Adrenal gland (tissue), 12 donors: ENCODE data around the gene ARL3. TPM values are rescaled to one million over a fixed set of nuclear protein-coding genes. Genes with fewer than 3 reads are reported as not detected.
"Not testable (repeated sequence)": the region's sequence is repeated elsewhere in the genome, so short reads cannot be mapped to it uniquely, and the experiment has no call there.

Source experiments
- DNase-seq, 7 donors: peaks; one replicate each; pipeline ENCODE4 v3.0.0-alpha.2; 2019 to 2020
- H3K27ac ChIP-seq, 5 donors: fragments of 200-600 bp; sonication (generic) in 4 of 5; 1 replicate in 3 of 5; 2 replicates in 2 of 5; pipeline versions ENCODE4 v1.5.1 to v1.8.0; 2016 to 2020; ENCODE audit warnings: mild to moderate bottlenecking in 1 of 5
- H3K27me3 ChIP-seq: fragments of 200-600 bp; 2 replicates; pipeline ENCODE4 v1.8.0; 2021
- H3K36me3 ChIP-seq, 2 donors: fragments of 200-600 bp; replicated peaks in 1 of 2; 1 replicate in 1 of 2; 2 replicates in 1 of 2; pipeline versions ENCODE4 v1.5.1 to v1.8.0; 2018 to 2022
- H3K4me1 ChIP-seq, 2 donors: fragments of 200-600 bp; replicated peaks in 1 of 2; 1 replicate in 1 of 2; 2 replicates in 1 of 2; pipeline versions ENCODE4 v1.5.1 to v1.8.0; 2018 to 2021
- H3K4me3 ChIP-seq, 4 donors: fragments of 200-600 bp; sonication (generic) in 3 of 4; one replicate each; pipeline ENCODE4 v1.5.1; 2016 to 2018
- H3K9me3 ChIP-seq, 3 donors: fragments of 200-600 bp; sonication (generic) in 1 of 3; replicated peaks in 1 of 3; 1 replicate in 2 of 3; 2 replicates in 1 of 3; pipeline versions ENCODE4 v1.5.1 to v1.8.0; 2016 to 2021
- CTCF ChIP-seq, 6 experiments: fragments of 450-650 bp in 4 of 6; fragments of 200-600 bp in 2 of 6; sonication (generic) in 1 of 6; IDR thresholded peaks; 1 replicate in 5 of 6; 2 replicates in 1 of 6; pipeline versions ENCODE4 v1.5.1 to v1.8.0; 2016 to 2021; ENCODE audit warnings: antibody characterized with exemption in 6 of 6, mild to moderate bottlenecking in 2 of 6, moderate library complexity in 1 of 6
- POLR2A ChIP-seq, 2 donors: fragments of 450-650 bp; IDR thresholded peaks; one replicate each; pipeline ENCODE4 v1.6.1; 2017; ENCODE audit warnings: antibody characterized with exemption in 2 of 2, mild to moderate bottlenecking in 2 of 2, moderate library complexity in 1 of 2
- WGBS, 4 donors: extraction: QIAGEN DNeasy Blood & Tissue Kit in 2 of 4; methylation state at CpG; one replicate each; pipeline versions ENCODE4 v1.1.5 to v1.1.7; 2013 to 2017; 5-methylcytosine and 5-hydroxymethylcytosine counted together
- intact Hi-C, 2 donors: fragments of 100-400 bp; cut with DNase I; formaldehyde crosslinking; loops; one replicate each; pipeline versions ENCODE4 v1.14.1 to v1.15.0; 2022 to 2023
- polyA plus RNA-seq, 3 donors: library from polyadenylated mRNA; stranded (reverse); fragments of 200-250 nt in 2 of 3; fragments of 350-450 nt in 1 of 3; fragmentation: Illumina TruSeq in 1 of 3; extraction: RNeasy Lipid Tissue Mini Kit (QIAGEN cat#74804) in 1 of 3; gene quantifications; one replicate each; pipeline ENCODE4 v1.2.3, GENCODE V29; 2013 to 2014
- total RNA-seq, 9 donors: library from RNA; depleted of rRNA in 4 of 9; stranded (reverse); fragments of >200 nt in 4 of 9; fragments of 120-200 nt in 1 of 9; fragmentation: NEBNext Ultra II Directional in 1 of 9; extraction: Animal tissue kit (Norgen Biotek cat#: 25700) in 1 of 9; gene quantifications; one replicate each; pipeline versions ENCODE4 v1.1.0 to v1.2.4, GENCODE V29; 2013 to 2023
- donor health status: healthy with polysubstance abuse.
- donor health status: Bipolar disorder and iron deficiency.
- donor health status: DM: yes; HTN: yes; CAD: no.
- donor health status: DM: no; HTN: no; CAD: no.
- donor health status: DM: no; HTN: no; CAD: no.
- donor health status: DM: yes; HTN: yes; CAD: no.

The ARL3 gene
- total and polyA plus RNA-seq, 12 donors = 4.8 to 20.5 (median 8.8) TPM

GRCh38 chr10:102745157-102745556, 31.0 kb upstream of the ARL3 start:
- intact Hi-C loops = no loop called here
- 37 to 49% (median 40%) methylated on average over 4 of the region's 4 CpGs for WGBS, 4 donors
- H3K27ac ChIP-seq = peak overlapping the region in 4 of 5 donors; percentile 76 to 96 (median 87)

GRCh38 chr10:102744374-102745051, 30.3 kb upstream of the ARL3 start:
- no peaks in the 10 kb centered on the region for H3K36me3 ChIP-seq
- intact Hi-C loops = no loop called here
- WGBS, 4 donors = 4 to 7% (median 5%) methylated on average over 6 to 9 of the region's 9 CpGs
- no peaks in the 10 kb centered on the region for H3K9me3 ChIP-seq
- H3K4me3 ChIP-seq = peak overlapping the region; percentile 36 to 96 (median 87)
- H3K4me1 ChIP-seq = peaks cover 0 to 29% of the 10 kb centered on the region in 2 donors
- H3K27me3 ChIP-seq = no peaks in the 10 kb centered on the region
- TF ChIP-seq POLR2A (IDR thresholded peaks at IDR 0.05) (peak in 1 of 2 donors; percentile 35), CTCF (IDR thresholded peaks at IDR 0.05) (no peak)
- peak; percentile 41 to 72 (median 59) for DNase-seq
- H3K27ac ChIP-seq = peak overlapping the region; percentile 27 to 96 (median 84)

More at GRCh38 chr10:102745157-102745556, 31.0 kb upstream of the ARL3 start:
- no peak for DNase-seq
- no peaks in the 10 kb centered on the region for H3K27me3 ChIP-seq
- H3K4me3 ChIP-seq = peak overlapping the region in 2 of 4 donors; percentile 91 to 96
- H3K4me1 ChIP-seq = peaks cover 0 to 29% of the 10 kb centered on the region in 2 donors
- H3K9me3 ChIP-seq = no peaks in the 10 kb centered on the region
- TF ChIP-seq CTCF (IDR thresholded peaks at IDR 0.05) = no peak
- TF ChIP-seq POLR2A (IDR thresholded peaks at IDR 0.05) = no peak
- no peaks in the 10 kb centered on the region for H3K36me3 ChIP-seq

DNA sequence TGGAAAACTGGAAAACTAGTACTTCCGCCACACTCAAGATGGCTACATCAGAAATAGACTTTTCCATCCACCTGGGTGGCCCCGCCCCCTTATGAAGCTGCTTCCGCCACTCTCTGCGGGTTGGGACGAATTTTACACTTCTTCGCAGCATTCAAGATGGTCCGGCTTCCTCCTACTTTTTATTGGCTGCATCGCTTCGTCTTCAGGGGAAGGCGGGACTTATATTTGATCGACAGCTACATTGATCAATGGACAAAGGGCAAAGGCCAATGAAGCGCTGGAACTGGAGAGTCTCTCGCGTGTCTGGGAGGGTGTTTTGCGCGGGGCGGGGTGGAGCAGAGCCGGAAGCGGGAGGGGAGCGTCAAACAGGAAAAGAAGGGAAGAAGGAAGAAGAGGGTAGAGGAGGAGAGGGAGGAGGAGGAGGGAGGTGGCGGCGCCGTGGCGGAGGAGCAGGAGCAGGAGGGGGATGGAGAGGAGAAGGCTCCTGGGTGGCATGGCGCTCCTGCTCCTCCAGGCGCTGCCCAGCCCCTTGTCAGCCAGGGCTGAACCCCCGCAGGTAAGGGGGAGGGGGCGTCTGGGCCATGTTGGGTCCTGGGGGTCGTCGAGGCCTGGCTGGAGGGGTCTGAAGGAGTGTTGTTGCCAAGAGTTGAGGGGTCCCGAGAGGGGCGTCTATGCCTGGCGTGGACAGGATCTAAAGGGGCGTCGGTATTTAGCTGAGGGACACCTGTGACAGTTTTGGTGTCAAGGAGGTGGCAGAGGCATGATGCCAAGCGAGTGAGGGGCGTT, 29.6 kb upstream of the ARL3 start, which contains the start of gene WBP1L:
Gene WBP1L (plus strand): TSS at position 361 of the 786 bp plus-strand sequence. CDS start 106 bp downstream, at position 467.
- Histone ChIP-seq H3K9me3 (no peaks in the 10 kb centered on the region), H3K27ac (peak within 1 kb of the TSS; percentile 27 to 96 (median 84)), H3K4me1 (peaks cover 0 to 32% of the 10 kb centered on the region in 2 donors), H3K36me3 (no peaks in the 10 kb centered on the region), H3K27me3 (no peaks in the 10 kb centered on the region), H3K4me3 (peak within 1 kb of the TSS; percentile 36 to 96 (median 87))
- DNase-seq = peak; percentile 96 to 99 (median 99)
- TF ChIP-seq CTCF (IDR thresholded peaks at IDR 0.05) (peak in 1 of 6 experiments; percentile 26), POLR2A (IDR thresholded peaks at IDR 0.05) (peak; percentile 67 to 91)
- 0 to 1% (median 0%) methylated on average over 31 to 37 of the region's 37 CpGs for WGBS, 4 donors
- intact Hi-C loops = no loop called here

DNA sequence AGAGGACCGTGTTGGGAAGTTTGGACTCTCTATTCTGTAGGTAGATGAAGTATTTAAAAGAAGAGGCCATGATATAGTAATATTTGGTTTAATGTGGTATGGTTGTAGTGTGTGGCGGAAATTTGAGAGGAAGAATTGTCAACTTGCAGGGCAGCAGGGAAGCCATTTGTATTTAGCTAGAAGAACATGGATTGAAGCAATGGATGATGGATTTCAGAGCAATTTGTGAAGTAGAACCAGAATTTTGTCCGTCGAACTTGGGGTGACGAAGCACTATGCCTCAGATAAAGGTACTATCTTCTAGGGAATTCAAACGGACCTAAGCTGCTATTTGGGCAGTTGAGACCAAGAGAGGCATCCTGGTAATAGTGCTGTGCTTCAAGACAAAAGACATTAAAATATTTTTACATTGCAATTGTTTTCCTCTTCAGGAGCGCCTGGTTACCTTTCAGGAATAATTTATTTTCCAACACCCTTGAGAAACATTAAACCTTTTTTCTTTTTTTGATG, 28.9 kb upstream of the ARL3 start:
- WGBS, 4 donors = 29 to 34% (median 32%) methylated on average over 7 of the region's 7 CpGs
- Histone ChIP-seq H3K4me1 (peaks cover 0 to 32% of the 10 kb centered on the region in 2 donors), H3K36me3 (no peaks in the 10 kb centered on the region), H3K27ac (peak overlapping the region in 1 of 5 donors; percentile 19), H3K4me3 (peak overlapping the region in 1 of 4 donors; percentile 47), H3K9me3 (no peaks in the 10 kb centered on the region), H3K27me3 (no peaks in the 10 kb centered on the region)
- TF ChIP-seq POLR2A (IDR thresholded peaks at IDR 0.05) (no peak), CTCF (IDR thresholded peaks at IDR 0.05) (no peak)
- DNase-seq = no peak
- intact Hi-C loops = no loop called here

- peaks cover 0 to 29% of the 10 kb centered on the region in 2 donors for H3K4me1 ChIP-seq
- H3K4me3 ChIP-seq, intact Hi-C loops, H3K36me3 ChIP-seq, H3K27me3 ChIP-seq, H3K9me3 ChIP-seq, H3K27ac ChIP-seq, DNase-seq: not testable (repeated sequence)
- 77 to 94% (median 90%) methylated on average over 5 of the region's 5 CpGs for WGBS, 4 donors
Observed at GRCh38 chr10:102742313-102742712, 28.1 kb upstream of the ARL3 start.
